Measurements from ENCODE around the gene GRIK3.

GRIK3 gene

DNA sequence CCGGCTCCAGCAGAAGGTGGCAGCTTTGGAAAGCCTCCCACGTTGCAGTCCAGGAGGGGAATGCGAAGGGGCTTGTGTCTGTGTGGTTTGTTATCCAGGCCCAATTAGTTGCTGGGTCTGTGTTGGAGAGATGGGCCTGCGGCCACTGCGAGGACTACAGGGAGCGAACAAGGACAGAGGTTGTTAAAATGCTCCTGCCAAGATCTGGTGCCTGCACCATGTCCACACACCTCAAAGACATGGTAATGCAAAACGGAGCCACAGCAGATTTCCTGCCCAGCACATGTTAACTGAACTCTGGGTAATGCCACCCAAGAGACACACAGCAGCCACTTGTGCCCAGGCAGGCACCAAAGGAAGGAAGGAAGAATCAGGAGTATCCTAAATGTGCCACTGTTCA lies 18.6 kb downstream of the GRIK3 start:
- no peak for DNase-seq (ENCODE audit: low read depth in 3 of 3, low spot score in 1 of 3)

DNA sequence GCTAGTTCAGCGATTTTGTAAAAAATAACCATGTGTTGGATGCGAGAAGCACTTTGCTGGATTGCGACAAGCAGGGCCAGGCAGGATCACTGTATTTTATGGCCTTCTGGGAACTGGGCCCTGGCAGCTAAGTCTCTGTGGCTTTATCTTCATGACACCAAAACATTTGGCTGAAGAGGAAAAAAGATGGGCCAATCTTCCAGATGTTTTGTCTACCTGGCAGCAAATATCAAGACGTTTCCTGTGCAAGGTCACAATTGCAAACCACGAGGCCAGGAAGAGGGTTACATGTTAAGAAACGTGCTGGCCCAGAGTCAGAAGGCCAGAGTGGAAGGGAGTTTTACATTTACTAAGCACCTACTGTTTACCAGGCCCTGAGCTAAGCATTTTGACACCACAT lies 22.1 kb downstream of the GRIK3 start:
- DNase-seq (ENCODE audit: low read depth in 3 of 3, low spot score in 1 of 3) = no peak

DNA sequence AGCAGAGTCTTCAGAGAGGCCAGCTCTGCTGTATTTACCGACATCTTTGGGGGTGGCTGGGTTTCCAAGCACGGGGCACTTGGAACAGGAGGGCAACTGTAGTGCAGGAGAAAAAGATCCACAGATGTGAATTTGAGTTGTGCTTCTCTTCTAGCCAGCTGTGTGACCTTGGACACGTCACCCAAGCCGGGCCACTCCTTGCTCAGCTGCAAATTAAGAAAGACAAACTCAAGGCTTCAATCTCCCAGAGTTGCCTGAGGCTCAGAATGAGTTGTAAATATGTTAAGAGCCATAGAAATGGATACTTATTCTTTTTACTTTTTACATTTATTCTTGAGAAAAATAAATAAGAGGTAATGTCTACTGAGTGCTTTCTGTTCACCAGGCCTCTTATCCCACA lies 24.3 kb downstream of the GRIK3 start:
- no peak for DNase-seq (ENCODE audit: low read depth in 3 of 3, low spot score in 1 of 3)

DNA sequence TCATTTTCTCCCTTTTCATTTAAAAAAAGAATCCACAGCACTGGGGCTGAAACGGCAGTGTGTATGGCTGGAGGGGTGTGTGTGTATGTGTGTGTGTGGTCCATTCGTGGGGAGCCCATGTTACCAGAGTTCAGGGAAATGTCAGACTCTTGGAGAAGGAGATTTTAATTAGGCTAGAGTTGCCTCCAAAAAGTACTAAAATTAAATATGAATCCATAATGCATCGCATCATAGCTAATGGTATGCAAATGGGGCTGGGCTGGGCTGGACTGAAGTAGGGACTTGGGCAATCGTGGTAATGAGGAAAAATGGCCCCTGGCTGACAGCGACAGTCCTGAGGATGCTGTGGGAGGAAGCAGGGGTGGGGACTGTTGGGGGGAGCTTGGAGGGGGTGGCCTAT lies 24.8 kb downstream of the GRIK3 start:
- DNase-seq (ENCODE audit: low read depth in 3 of 3, low spot score in 1 of 3) = no peak

DNA sequence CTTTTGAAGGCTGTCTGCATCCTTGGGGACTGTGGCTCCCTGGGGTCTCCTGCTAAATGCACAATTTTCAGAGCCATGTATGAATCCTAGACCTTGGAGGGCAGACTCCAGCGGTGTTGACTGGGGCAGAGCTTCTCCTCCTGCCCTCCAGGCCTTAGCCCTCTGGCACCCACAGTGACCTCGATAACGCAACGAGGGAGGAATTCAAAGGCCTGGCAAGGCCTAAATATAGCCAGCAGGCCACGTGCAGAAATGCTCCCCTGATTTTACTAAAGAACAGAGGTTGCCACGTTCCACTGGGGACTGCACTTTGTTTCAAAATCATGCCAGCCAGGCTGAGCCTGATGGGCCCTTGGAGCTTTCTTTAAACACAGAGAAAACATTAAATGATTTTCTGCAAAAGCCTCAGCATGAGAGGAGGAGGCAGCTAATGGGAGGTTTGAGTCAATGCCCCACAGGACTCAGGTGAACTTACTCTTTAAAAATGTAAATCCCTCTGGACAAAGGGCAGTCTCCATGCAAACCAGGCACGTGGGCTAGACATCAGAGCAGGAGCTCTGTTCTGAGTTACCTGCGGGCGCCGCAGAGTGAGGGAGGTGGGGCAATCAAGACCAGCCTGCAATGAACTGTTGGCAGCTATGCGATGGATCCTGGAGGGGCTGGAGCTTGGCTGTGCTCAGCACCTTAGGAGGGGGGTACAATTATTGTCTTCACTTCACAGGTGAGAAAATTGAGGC lies 28.0 kb downstream of the GRIK3 start:
- no peak for DNase-seq (ENCODE audit: low read depth in 3 of 3, low spot score in 1 of 3)

DNA sequence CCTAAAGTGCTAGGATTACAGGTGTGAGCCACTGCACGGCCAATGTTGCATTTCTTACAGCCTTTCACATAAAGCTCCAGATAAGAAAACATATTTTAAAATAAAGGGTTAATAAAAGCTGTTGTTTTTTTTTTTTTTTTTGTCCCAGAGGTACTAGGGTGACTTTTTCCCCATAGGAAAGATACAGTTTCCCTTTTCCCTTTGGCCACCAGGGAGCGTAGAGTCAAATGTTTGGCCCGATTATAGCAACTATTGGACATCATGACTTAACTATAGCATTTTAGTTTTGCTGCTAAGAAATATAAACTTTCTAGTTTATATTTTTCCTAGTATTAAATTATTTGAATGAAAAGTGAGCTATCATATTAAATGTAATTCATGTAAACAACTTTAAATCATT lies 31.4 kb downstream of the GRIK3 start:
- no peak for DNase-seq (ENCODE audit: low read depth in 3 of 3, low spot score in 1 of 3)

DNA sequence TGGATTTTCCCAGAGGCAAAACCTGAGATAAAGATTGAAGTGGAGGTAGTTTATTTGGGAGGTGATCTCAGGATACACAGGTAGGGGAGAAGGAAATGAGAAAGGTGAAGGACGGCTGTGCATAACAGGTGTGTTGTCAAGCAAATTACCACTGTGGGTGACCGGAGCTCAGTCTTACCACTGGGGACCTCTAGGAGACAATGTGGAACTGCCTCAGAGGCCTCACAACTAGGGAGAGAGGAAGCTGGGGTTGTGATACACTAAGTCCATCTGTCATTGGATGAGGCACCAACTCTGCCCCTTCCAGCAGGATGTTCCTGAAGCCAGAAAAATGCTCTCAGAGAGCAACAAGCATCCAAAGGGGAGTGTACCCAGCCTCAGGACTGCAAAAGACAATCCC lies 32.6 kb downstream of the GRIK3 start:
- DNase-seq (ENCODE audit: low read depth in 3 of 3, low spot score in 1 of 3) = no peak

DNA sequence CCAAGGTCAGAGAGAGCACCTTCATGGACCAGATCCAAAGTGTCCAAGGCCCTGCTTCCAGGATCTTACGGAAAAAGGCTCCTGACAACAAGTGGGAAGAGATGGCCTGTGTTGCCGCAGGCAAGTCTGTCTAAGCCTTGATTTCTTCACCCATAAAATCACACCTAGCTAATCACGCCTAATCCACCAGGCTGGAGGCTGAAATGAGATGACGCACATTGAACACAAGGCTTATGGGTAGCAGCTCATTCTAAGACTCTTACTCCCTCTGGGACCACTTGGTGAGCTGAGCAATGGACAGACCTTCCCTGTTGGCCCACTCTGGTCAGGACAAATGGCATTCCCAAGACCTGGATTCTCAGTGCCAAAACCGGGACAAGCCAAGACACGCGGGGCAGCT lies 38.2 kb downstream of the GRIK3 start:
- DNase-seq (ENCODE audit: low read depth in 3 of 3, low spot score in 1 of 3) = no peak

DNA sequence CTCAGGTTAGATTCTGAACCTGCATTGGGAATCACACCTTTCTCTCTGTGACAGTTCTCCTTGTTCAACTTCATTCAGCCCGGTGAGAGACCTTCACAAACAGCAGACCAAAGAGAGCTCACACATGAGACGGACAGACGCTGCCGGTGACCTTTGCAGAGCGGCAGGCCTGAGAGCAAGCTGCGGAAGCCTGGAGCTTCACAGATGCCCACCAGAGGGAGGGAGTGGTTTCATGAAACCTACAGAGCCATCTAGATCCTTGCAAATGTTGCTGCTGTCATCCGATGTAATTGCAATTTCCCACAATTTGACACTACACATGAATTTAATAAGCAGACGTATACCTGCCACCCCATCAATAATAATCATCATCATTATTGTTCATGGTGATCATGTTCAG lies 39.4 kb downstream of the GRIK3 start:
- DNase-seq (ENCODE audit: low read depth in 3 of 3, low spot score in 1 of 3) = no peak

DNA sequence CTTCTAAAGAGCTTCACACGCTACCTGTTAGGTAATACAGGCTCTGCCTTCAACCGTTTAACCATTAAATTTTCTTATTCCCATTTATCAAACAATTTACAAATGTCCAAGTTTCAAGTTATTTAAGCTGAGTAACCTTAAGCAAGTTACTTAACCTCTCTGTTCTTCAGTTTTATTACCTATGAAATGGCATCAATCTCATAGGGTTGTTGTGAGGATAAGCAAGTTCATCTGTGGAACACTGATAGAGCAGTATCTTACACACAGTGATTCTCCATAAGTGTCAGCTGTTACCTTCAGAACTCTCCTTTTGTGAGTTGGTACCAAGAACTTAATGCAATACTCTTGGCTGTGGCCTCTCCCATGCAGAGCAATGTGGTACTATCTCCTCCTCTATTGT lies 40.0 kb downstream of the GRIK3 start:
- no peak for DNase-seq (ENCODE audit: low read depth in 3 of 3, low spot score in 1 of 3)

DNA sequence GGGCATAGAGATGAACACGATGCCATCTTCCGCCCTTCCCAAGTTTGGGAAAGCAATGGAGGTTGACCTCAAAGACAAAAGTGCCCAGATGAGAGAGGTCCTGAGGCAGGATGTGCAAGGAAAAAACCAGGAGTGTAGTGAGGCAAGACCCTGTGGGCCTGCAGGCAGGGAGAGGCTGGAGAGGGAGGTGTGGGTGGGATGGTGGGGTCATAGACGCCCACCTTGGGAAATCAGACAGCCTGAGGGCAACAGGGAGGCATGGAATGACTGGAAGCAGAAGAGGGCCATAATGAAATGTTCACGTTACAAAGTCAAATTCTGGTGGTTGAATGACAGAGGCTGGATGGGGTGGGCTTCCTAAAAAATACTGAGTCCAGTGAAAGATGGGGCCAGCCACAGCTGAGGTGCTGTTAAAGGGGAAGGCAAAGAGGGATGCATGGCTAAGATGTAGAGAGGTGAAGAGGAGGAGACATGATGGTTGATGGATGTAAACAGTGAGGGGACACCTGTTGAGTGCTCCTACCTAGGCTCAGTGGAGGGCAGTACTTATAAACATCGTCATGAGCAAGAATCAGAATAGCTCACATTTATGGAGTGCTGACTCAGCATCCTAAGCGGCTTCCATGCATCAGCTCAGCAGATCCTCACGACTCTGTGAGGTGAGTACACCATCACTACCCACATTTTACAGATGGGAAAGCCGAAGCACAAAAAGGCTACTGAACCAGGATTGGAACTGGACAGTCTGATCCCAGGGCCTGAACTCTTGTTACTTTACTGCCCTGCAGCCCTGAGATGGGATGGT lies 42.0 kb downstream of the GRIK3 start:
- DNase-seq (ENCODE audit: low read depth in 3 of 3, low spot score in 1 of 3) = no peak

DNA sequence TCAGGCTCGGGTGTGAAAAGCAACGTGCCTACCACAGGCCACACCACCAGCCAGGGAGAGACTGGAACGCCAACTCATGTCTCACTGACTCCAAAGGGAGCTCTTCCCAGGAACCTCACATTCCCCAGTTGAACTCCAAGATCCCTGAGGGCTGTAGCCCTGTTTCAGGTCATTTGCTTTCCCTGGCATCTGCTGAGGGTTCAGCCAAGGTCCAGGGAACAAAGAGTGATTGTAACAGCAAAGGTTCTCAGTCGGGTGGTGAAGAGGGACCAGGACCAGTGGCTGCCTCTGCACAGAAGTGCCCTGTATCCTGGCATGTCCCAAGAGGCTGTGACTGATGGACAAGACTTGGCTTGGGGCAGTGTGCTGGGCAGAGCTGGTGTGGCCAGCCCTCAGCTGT lies 42.8 kb downstream of the GRIK3 start:
- DNase-seq (ENCODE audit: low read depth in 3 of 3, low spot score in 1 of 3) = no peak

DNA sequence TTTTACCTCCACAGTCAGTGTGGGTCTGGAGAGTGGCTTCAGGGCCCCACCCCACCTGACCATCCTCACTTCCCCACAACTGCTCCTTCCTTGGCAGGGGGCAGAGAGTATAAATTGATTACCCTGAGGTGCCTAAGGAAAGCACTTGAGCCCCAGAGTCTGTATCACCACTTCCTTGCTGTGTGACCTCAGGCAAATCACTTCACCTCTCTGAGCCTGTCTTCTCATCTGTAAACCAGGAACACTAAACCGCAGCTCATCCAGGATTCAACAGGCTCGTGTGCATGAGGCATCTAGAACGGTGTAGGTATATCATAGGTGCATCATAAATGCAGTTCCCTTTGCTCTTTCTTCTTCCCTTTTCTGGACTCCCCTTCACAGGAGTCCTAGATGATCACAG lies 43.4 kb downstream of the GRIK3 start:
- no peak for DNase-seq (ENCODE audit: low read depth in 3 of 3, low spot score in 1 of 3)

DNA sequence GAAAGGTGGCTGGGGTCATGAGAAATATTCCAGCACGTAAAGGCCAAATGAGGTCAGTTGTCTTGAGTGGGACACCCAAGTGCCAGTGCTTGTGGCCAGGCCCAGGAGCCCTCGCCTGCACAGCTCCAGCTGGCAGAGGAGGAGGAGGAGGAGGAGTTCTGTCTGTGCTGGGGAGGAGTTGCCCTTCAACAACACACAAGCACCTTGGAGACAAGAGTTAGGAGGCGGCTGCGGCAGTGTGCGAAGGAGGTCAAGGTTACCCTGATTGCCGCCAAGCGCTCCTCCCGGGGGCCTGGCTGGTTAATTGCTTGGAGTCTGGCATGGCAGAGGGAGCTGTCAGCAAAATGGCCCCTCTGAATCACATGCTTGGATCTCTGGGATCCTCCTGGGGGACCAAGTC lies 45.1 kb downstream of the GRIK3 start:
- DNase-seq (ENCODE audit: low read depth in 3 of 3, low spot score in 1 of 3) = no peak

DNA sequence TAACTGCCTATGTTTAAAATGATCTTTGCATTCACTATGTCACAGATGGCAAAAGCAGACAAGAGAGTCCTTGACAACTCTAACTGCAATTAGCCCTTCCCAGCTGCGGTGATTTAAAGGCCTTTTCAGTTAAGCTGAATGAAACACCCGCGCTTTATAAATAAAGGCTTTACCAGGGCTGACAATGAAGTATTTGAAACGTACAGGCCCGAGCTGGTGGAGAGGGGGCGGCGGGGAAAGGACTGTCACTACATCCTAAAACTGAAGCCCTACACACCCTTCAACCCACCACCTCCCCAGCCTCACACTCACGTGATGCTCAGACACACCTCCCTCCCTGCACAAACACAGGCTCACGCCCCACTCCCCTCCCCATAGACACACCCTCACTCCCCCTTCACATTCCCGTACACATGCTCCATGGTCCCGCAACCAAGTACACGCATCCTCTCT lies 45.5 kb downstream of the GRIK3 start:
- DNase-seq (ENCODE audit: low read depth in 3 of 3, low spot score in 1 of 3) = no peak

DNA sequence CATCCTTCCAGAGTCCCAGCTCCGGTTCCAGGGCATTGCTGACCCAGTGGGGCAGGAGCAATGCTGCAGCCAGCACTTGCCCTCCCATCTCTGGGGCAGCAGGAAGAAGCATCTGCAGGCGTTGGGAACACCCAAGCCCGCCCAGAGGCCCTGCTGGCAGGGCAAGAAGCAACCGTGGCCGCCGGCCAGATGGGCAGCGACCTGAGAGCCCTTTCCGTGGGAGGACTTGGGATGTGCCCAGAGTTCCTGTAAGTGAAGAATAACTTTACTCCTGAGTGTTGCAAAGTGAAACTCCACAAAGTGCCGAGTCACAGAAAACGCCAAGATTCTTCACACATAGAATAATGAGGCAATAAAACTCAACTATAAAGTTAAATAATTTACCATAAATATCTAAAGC lies 46.0 kb downstream of the GRIK3 start:
- no peak for DNase-seq (ENCODE audit: low read depth in 3 of 3, low spot score in 1 of 3)

DNA sequence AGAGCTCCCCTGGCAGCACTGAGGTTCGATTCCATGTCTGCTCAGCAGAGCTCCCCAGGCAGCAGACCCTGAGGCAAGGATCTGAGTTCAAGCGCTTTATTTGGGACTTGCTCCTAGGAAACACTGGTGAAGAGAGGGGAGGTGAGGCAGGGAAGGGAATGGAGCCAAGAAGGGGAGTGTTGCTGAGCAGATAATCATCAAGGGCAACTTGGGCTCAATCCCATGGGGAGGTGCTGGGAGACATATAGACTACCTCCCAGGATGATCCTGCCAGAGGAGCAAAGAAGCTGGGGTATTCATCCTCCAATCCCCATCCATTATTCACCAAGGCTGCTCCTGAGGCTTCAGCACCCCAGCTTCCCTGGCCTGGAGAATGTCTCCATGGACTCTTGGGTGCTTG lies 47.0 kb downstream of the GRIK3 start:
- no peak for DNase-seq (ENCODE audit: low read depth in 3 of 3, low spot score in 1 of 3)

DNA sequence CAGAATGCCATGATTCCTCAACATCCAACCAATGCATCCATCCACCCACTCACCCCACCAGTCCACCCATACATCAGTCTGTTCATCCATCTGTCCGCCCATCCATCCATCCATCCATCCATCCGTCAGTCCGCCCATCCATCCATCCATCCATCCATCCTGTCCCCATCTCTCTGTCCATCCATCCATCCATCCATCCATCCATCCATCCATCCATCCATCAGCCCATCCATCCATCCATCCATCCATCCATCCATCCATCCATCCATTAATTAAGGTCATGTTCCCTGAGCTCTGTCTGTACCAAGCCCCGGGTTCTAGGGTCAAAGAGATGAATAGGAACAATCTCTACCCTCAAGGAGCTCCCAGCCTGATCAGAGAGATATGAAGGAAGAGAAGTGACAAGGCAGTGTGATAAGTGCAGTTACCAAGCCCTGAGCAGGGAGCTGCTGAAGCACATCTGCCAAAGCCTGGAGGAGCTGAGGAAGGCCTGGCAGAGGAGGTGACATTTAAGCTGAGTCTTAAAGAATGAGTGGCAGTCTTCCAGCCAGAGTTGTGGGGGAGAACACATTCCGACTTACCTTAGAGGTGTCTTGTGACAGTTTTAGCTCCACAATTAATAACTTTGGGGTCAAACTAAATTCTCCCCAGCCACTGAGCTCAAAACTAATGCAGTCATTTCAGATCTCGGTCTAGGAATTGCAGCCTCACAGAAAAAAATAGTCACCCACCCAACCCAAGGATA lies 47.9 kb downstream of the GRIK3 start:
- no peak for DNase-seq (ENCODE audit: low read depth in 3 of 3, low spot score in 1 of 3)

DNA sequence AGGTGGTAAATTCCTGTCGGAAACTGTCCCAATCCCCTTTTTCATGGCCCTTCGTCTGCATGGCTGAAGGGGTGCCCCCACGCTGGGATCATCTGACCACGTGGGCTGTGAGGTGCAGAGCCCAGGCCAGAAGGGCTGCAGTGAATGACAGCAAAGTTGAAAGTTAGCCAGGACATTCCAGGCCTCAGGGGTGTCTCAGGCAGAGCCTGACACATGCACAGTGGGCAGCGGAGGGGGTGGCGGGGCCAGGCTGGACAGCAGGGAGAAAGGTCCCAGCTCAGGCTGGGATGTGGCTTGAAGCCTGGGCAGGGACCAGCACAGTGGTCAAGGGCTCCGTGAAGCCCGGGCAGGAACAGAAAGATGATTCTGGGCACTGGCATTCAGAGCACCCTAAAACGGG lies 49.6 kb downstream of the GRIK3 start:
- no peak for DNase-seq (ENCODE audit: low read depth in 3 of 3, low spot score in 1 of 3)

DNA sequence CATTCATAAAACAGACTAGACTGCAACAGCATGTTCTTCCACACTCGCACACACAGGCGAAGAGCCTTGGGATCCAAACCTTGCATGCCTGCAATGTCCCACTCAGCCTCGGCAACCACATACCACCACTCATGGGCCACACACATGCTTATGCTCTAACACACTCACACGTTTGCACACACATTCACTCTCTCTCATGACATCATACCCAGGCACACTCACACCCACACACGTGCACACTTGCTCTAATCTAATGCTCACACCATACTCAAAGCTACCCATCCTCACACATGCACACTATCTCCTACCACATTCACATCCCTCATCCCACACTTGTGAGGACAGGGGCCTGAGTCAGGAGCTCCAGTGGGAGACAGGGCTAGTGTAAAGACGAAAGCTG lies 50.3 kb downstream of the GRIK3 start:
- DNase-seq (ENCODE audit: low read depth in 3 of 3, low spot score in 1 of 3) = no peak

DNA sequence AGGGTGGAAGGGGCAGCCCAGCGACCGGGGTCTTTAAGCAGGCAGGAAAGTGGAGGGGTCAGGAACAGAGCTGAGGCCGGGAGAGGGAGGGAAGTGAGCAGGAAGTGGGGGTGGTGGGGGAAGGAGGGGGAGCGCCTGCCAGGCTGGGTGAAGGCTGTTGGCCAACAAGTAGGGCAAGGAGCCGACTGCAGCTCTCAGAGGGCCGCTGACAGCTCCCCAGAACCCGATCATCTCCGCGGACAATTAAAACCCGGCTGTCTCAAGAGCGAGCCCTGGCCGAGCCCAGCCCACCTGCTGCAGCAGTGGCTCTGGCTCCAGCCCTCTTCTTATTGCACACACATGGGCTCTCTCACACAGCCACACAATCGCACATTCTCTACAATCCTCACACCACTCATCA lies 51.6 kb downstream of the GRIK3 start:
- no peak for DNase-seq (ENCODE audit: low read depth in 3 of 3, low spot score in 1 of 3)

All from stimulated activated CD4-positive, alpha-beta T cell treated with anti-CD3 and anti-CD28 coated beads, TNF-alpha, amount 100 ng/mL, for 1 hour (primary cell).